KMS-11 (cell line): ENCODE measurements around the gene PSPC1.

Experiments used
- H2AFZ ChIP-seq: fragments of 200-600 bp; sonication (generic); 2 replicates; pipeline ENCODE4 v1.6.1; 2016; ENCODE audit warnings: antibody characterized with exemption, mixed run types, low read depth
- H3K27ac ChIP-seq: fragments of 200-600 bp; sonication (generic); 2 replicates; pipeline ENCODE4 v1.6.1; 2016; ENCODE audit warnings: mild to moderate bottlenecking, mixed run types
- H3K27me3 ChIP-seq: fragments of 200-600 bp; sonication (generic); 2 replicates; pipeline ENCODE4 v1.6.1; 2017; ENCODE audit warnings: mild to moderate bottlenecking, low read depth, mixed run types, moderate library complexity; ENCODE audit not compliant: insufficient read depth
- H3K36me3 ChIP-seq: fragments of 200-600 bp; sonication (generic); 2 replicates; pipeline ENCODE4 v1.6.1; 2017; ENCODE audit warnings: mild to moderate bottlenecking, mixed run types; ENCODE audit not compliant: insufficient read depth
- H3K4me1 ChIP-seq: fragments of 200-600 bp; sonication (generic); 2 replicates; pipeline ENCODE4 v1.6.1; 2016; ENCODE audit warnings: mild to moderate bottlenecking, low read depth, mixed run types; ENCODE audit not compliant: poor library complexity, severe bottlenecking
- H3K4me2 ChIP-seq: fragments of 200-600 bp; sonication (generic); 2 replicates; pipeline ENCODE4 v1.7.0; 2016; ENCODE audit warnings: mild to moderate bottlenecking, mixed run types
- H3K4me3 ChIP-seq: fragments of 200-600 bp; sonication (generic); IDR thresholded peaks from 2 replicates; pipeline ENCODE4 v1.6.1; 2017; ENCODE audit warnings: low read depth, low read length, mixed read lengths; ENCODE audit not compliant: insufficient read depth
- H3K79me2 ChIP-seq: fragments of 200-600 bp; sonication (generic); 2 replicates; pipeline ENCODE4 v1.6.1; 2016; ENCODE audit warnings: low read depth, mixed run types; ENCODE audit not compliant: insufficient read depth
- H3K9ac ChIP-seq: fragments of 200-600 bp; sonication (generic); 2 replicates; pipeline ENCODE4 v1.6.1; 2016; ENCODE audit warnings: mild to moderate bottlenecking, mixed run types
- H4K20me1 ChIP-seq: fragments of 200-600 bp; sonication (generic); 2 replicates; pipeline ENCODE4 v1.6.1; 2016; ENCODE audit warnings: mild to moderate bottlenecking, mixed run types; ENCODE audit not compliant: insufficient read depth
- TF ChIP-seq, protein P1 (sequence below): fragments of 200-600 bp; sonication (generic); conservative IDR thresholded peaks from 2 replicates; pipeline ENCODE4 v1.6.1; 2017; ENCODE audit warnings: low read depth, mild to moderate bottlenecking, antibody characterized with exemption, low read length, moderate library complexity, mixed read lengths

PSPC1 gene

DNA sequence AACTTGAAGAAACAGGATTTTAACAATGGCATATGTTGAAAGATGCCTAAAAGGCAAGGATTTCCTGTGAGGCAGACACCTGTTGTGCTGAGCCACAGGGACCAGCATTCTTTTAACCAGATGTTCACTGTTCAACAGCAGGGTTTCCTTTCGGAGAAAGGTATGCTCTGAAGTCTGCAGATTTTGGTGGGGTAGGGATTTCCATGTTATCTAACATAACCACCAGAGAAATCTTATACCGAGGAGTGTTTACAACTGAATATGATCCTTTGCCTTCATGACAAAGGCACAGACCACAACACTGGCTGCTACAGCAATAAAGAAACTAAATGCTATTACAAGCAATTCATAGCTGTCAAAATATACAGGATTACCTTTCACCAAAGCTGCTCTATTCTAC lies 101.2 kb downstream of the PSPC1 start:
- H3K27me3 ChIP-seq = no peaks in the 10 kb centered on the region
- peak overlapping the region; percentile 36; the same call in 1 of the 2 replicates for H3K27ac ChIP-seq
- no peak overlapping the region for H2AFZ ChIP-seq
- no peak overlapping the region for H3K4me3 ChIP-seq
- peak overlapping the region; percentile 57 for H3K4me2 ChIP-seq
- no peaks in the 10 kb centered on the region; the same call in 1 of the 2 replicates for H3K79me2 ChIP-seq
- peaks cover 38% of the 10 kb centered on the region for H3K4me1 ChIP-seq
- no peaks in the 10 kb centered on the region for H4K20me1 ChIP-seq
- H3K9ac ChIP-seq = no peak overlapping the region
- TF ChIP-seq, protein P1, sequence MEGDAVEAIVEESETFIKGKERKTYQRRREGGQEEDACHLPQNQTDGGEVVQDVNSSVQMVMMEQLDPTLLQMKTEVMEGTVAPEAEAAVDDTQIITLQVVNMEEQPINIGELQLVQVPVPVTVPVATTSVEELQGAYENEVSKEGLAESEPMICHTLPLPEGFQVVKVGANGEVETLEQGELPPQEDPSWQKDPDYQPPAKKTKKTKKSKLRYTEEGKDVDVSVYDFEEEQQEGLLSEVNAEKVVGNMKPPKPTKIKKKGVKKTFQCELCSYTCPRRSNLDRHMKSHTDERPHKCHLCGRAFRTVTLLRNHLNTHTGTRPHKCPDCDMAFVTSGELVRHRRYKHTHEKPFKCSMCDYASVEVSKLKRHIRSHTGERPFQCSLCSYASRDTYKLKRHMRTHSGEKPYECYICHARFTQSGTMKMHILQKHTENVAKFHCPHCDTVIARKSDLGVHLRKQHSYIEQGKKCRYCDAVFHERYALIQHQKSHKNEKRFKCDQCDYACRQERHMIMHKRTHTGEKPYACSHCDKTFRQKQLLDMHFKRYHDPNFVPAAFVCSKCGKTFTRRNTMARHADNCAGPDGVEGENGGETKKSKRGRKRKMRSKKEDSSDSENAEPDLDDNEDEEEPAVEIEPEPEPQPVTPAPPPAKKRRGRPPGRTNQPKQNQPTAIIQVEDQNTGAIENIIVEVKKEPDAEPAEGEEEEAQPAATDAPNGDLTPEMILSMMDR = no peak
- H3K36me3 ChIP-seq = no peaks in the 10 kb centered on the region

DNA sequence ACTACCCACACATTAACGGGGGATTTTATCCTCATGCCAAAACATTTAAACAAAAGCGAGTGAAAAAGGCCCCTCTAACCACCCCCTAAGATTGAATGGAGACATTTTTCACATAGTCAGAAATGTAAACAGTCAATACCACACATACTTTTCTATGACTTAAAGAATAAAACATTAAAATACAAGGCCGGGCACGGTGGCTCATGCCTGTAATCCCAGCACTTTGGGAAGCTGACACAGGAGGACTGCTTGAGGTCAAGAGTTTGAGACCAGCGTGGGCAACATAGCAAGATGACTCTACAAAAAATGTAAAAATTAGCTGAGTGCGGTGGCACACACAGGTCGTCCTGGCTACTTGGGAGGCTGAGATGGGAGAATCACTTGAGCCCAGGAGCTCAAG lies 102.0 kb downstream of the PSPC1 start:
- TF ChIP-seq, protein P1 = no peak
- no peak overlapping the region for H2AFZ ChIP-seq
- H3K4me3 ChIP-seq = no peak overlapping the region
- H4K20me1 ChIP-seq = no peaks in the 10 kb centered on the region
- no peak overlapping the region for H3K4me2 ChIP-seq
- H3K79me2 ChIP-seq = no peaks in the 10 kb centered on the region; the same call in 1 of the 2 replicates
- no peak overlapping the region for H3K9ac ChIP-seq
- no peak overlapping the region for H3K27ac ChIP-seq
- no peaks in the 10 kb centered on the region for H3K36me3 ChIP-seq
- peaks cover 38% of the 10 kb centered on the region for H3K4me1 ChIP-seq
- H3K27me3 ChIP-seq = no peaks in the 10 kb centered on the region

GRCh38 chr13:19676168-19676567 lies 106.6 kb downstream of the PSPC1 start:
- Histone ChIP-seq H4K20me1 (no peaks in the 10 kb centered on the region), H3K36me3 (no peaks in the 10 kb centered on the region; the same call in 1 of the 2 replicates), H3K4me3 (no peak overlapping the region), H3K27ac (no peak overlapping the region), H3K4me2 (no peak overlapping the region), H2AFZ (no peak overlapping the region), H3K9ac (no peak overlapping the region), H3K4me1 (peaks cover 9% of the 10 kb centered on the region), H3K27me3 (no peaks in the 10 kb centered on the region), H3K79me2 (no peaks in the 10 kb centered on the region)
- TF ChIP-seq, protein P1 = no peak

- no peak overlapping the region for H3K9ac ChIP-seq
- TF ChIP-seq, protein P1 = no peak
- H3K36me3 ChIP-seq = no peaks in the 10 kb centered on the region; the same call in 1 of the 2 replicates
- H3K4me2 ChIP-seq = no peak overlapping the region
- no peaks in the 10 kb centered on the region for H3K79me2 ChIP-seq
- no peak overlapping the region for H3K4me3 ChIP-seq
- no peaks in the 10 kb centered on the region for H4K20me1 ChIP-seq
- H3K27me3 ChIP-seq = no peaks in the 10 kb centered on the region
- H3K27ac ChIP-seq = no peak overlapping the region
- H3K4me1 ChIP-seq = no peaks in the 10 kb centered on the region
- no peak overlapping the region for H2AFZ ChIP-seq
Observed at GRCh38 chr13:19674898-19675297, 107.8 kb downstream of the PSPC1 start.
